H1 (cell line): Measurements from ENCODE around the gene PEX16. TPM values are rescaled to one million over a fixed set of nuclear protein-coding genes. Genes with fewer than 3 reads are reported as not detected.

ENCODE experiments used
- CTCF ChIA-PET: fragments of 300-600 bp; sonication (Branson Sonifier 250); formaldehyde crosslinking; loops from one replicate; lab custom pipeline; 2021; ENCODE audit not compliant: partially characterized antibody; lab: Charles Lee
- POLR2A ChIA-PET: fragments of 300-600 bp; sonication (Branson Sonifier 250); formaldehyde crosslinking; loops from one replicate; lab custom pipeline; 2021; ENCODE audit warnings: inconsistent platforms; ENCODE audit not compliant: partially characterized antibody; lab: Charles Lee
- DNase-seq, 2 experiments: peaks; one replicate each; pipeline versions ENCODE4 v3.0.0 to v3.0.0-alpha.2; 2010 to 2022; ENCODE audit warnings: low spot score in 2 of 2, low read depth in 1 of 2, mixed read lengths in 1 of 2
- FAIRE-seq: peaks from 2 replicates; lab custom pipeline; 2011; peaks lifted over from hg19 to GRCh38; lab: Jason Lieb, UNC
- H2AFZ ChIP-seq: 2 replicates; pipeline ENCODE4 v1.8.1; 2012; ENCODE audit warnings: low read length, inconsistent platforms
- H2AK5ac ChIP-seq: 2 replicates; pipeline ENCODE4 v1.6.1; 2013; ENCODE audit warnings: low read depth, low read length
- H2BK120ac ChIP-seq: replicated peaks from 2 replicates; pipeline ENCODE3; 2013; ENCODE audit warnings: low read depth, low read length, inconsistent platforms
- H2BK12ac ChIP-seq: 2 replicates; pipeline ENCODE4 v1.6.1; 2013; ENCODE audit warnings: low read depth, low read length
- H2BK15ac ChIP-seq: 2 replicates; pipeline ENCODE4 v1.6.1; 2013; ENCODE audit warnings: low read length
- H2BK20ac ChIP-seq: 2 replicates; pipeline ENCODE4 v1.6.1; 2013; ENCODE audit warnings: low read length
- H2BK5ac ChIP-seq: 2 replicates; pipeline ENCODE4 v1.6.1; 2013; ENCODE audit warnings: low read depth, low read length
- H3K14ac ChIP-seq: 2 replicates; pipeline ENCODE4 v1.6.1; 2013; ENCODE audit warnings: inconsistent platforms; ENCODE audit not compliant: insufficient read length
- H3K18ac ChIP-seq: 2 replicates; pipeline ENCODE4 v1.6.1; 2013; ENCODE audit warnings: low read length; ENCODE audit errors: extremely low read depth
- H3K23ac ChIP-seq: 2 replicates; pipeline ENCODE4 v1.6.1; 2013; ENCODE audit warnings: inconsistent platforms; ENCODE audit not compliant: insufficient read length
- H3K23me2 ChIP-seq: 2 replicates; pipeline ENCODE4 v1.6.1; 2013; ENCODE audit warnings: low read depth, low read length
- H3K27ac ChIP-seq: 2 replicates; pipeline ENCODE4 v1.6.1; 2011; ENCODE audit warnings: low read depth, low read length, inconsistent platforms
- H3K27me3 ChIP-seq, 4 experiments: replicated peaks in 1 of 4; 1 replicate in 1 of 4; 2 replicates in 3 of 4; pipeline versions ENCODE4 v1.6.1 to v1.8.1; 2011 to 2013; ENCODE audit warnings: low read length in 3 of 4, mild to moderate bottlenecking in 3 of 4, inconsistent platforms in 2 of 4, mixed read lengths in 2 of 4, moderate library complexity in 1 of 4; ENCODE audit not compliant: control insufficient read depth in 3 of 4, insufficient read depth in 3 of 4; ENCODE audit errors: extremely low read depth in 1 of 4
- H3K36me3 ChIP-seq, 4 experiments: 2 replicates each; pipeline versions ENCODE4 v1.6.1 to v1.8.1; 2011 to 2013; ENCODE audit warnings: mild to moderate bottlenecking in 4 of 4, low read length in 3 of 4, moderate library complexity in 2 of 4, control low read depth in 1 of 4, inconsistent platforms in 1 of 4; ENCODE audit not compliant: insufficient read depth in 4 of 4, control insufficient read depth in 2 of 4
- H3K4ac ChIP-seq: replicated peaks from 2 replicates; pipeline ENCODE3; 2013; ENCODE audit warnings: low read length, low read depth, mixed read lengths, inconsistent platforms; ENCODE audit not compliant: insufficient read length
- H3K4me1 ChIP-seq, 4 experiments: replicated peaks in 1 of 4; 1 replicate in 1 of 4; 2 replicates in 3 of 4; pipeline versions ENCODE4 v1.6.1 to v1.8.1; 2011 to 2013; ENCODE audit warnings: low read length in 3 of 4, inconsistent platforms in 2 of 4, mixed read lengths in 1 of 4; ENCODE audit not compliant: insufficient read depth in 4 of 4, control insufficient read depth in 3 of 4
- H3K4me2 ChIP-seq, 2 experiments: 2 replicates each; pipeline versions ENCODE4 v1.6.1 to v1.8.1; 2011 to 2013; ENCODE audit warnings: low read depth in 2 of 2, low read length in 2 of 2, control low read depth in 1 of 2, inconsistent platforms in 1 of 2, mild to moderate bottlenecking in 1 of 2; ENCODE audit not compliant: insufficient read depth in 1 of 2
- H3K4me3 ChIP-seq, 4 experiments: fragments of 200-600, 300-600 bp in 1 of 4; sonication (generic), shearing (Covaris generic), sonication (Bioruptor Twin) in 1 of 4; 2 replicates each; pipeline versions ENCODE4 v1.5.1 to v1.8.1; 2011 to 2016; ENCODE audit warnings: low read length in 4 of 4, low read depth in 3 of 4, control low read depth in 2 of 4, inconsistent platforms in 2 of 4, mild to moderate bottlenecking in 2 of 4, mixed read lengths in 1 of 4, moderate library complexity in 1 of 4; ENCODE audit not compliant: insufficient read depth in 2 of 4; ENCODE audit errors: extremely low read depth in 1 of 4
- H3K56ac ChIP-seq: replicated peaks from 2 replicates; pipeline ENCODE3; 2013; ENCODE audit warnings: low read depth, mild to moderate bottlenecking, mixed read lengths, low read length, inconsistent platforms; ENCODE audit not compliant: insufficient read length
- H3K79me1 ChIP-seq: 2 replicates; pipeline ENCODE4 v1.6.1; 2013; ENCODE audit warnings: low read depth, low read length, control low read depth
- H3K79me2 ChIP-seq, 2 experiments: 2 replicates each; pipeline versions ENCODE4 v1.6.1 to v1.8.1; 2012 to 2013; ENCODE audit warnings: low read length in 2 of 2, mild to moderate bottlenecking in 2 of 2, inconsistent platforms in 1 of 2; ENCODE audit not compliant: insufficient read depth in 2 of 2, control insufficient read depth in 1 of 2
- H3K9ac ChIP-seq, 4 experiments: replicated peaks in 1 of 4; 1 replicate in 1 of 4; 2 replicates in 3 of 4; pipeline versions ENCODE4 v1.6.1 to v1.8.1; 2011 to 2013; ENCODE audit warnings: low read depth in 3 of 4, low read length in 3 of 4, control low read depth in 2 of 4, mild to moderate bottlenecking in 2 of 4, moderate library complexity in 2 of 4, inconsistent platforms in 1 of 4; ENCODE audit errors: extremely low read depth in 1 of 4
- H3K9me3 ChIP-seq, 2 experiments: 2 replicates each; pipeline versions ENCODE4 v1.6.1 to v1.8.1; 2012 to 2013; ENCODE audit warnings: mild to moderate bottlenecking in 2 of 2, moderate library complexity in 2 of 2, control low read depth in 1 of 2, inconsistent platforms in 1 of 2, low read depth in 1 of 2, low read length in 1 of 2, mixed read lengths in 1 of 2; ENCODE audit not compliant: insufficient read depth in 2 of 2
- H4K20me1 ChIP-seq, 2 experiments: replicated peaks in 1 of 2; 2 replicates each; pipeline versions ENCODE3 to v1.8.1; 2011 to 2013; ENCODE audit warnings: inconsistent platforms in 2 of 2, low read length in 2 of 2, mild to moderate bottlenecking in 1 of 2; ENCODE audit not compliant: insufficient read depth in 2 of 2, control insufficient read depth in 1 of 2
- H4K5ac ChIP-seq: 2 replicates; pipeline ENCODE4 v1.6.1; 2013; ENCODE audit warnings: low read length, low read depth, mixed read lengths, inconsistent platforms; ENCODE audit not compliant: insufficient read length
- H4K8ac ChIP-seq: 2 replicates; pipeline ENCODE4 v1.8.0; 2013; ENCODE audit warnings: mild to moderate bottlenecking, moderate library complexity, low read length, inconsistent platforms; ENCODE audit not compliant: insufficient read depth; ENCODE audit errors: extremely low read depth
- H4K91ac ChIP-seq: replicated peaks from 2 replicates; pipeline ENCODE3; 2013; ENCODE audit warnings: low read length, mixed read lengths, inconsistent platforms; ENCODE audit not compliant: insufficient read length
- BCL11A ChIP-seq, 2 experiments: IDR thresholded peaks; one replicate each; pipeline ENCODE4 v1.6.1; 2011; ENCODE audit warnings: low read depth in 2 of 2, low read length in 2 of 2, mild to moderate bottlenecking in 2 of 2
- CEBPB ChIP-seq: IDR thresholded peaks from 2 replicates; pipeline ENCODE4 v1.6.1; 2012; ENCODE audit warnings: low read depth, low read length
- CTBP2 ChIP-seq: IDR thresholded peaks from 2 replicates; pipeline ENCODE4 v1.7.0; 2011; ENCODE audit warnings: borderline replicate concordance, mild to moderate bottlenecking, moderate library complexity, mixed read lengths, low read length; ENCODE audit not compliant: insufficient read depth, insufficient read length
- FOSL1 ChIP-seq: IDR thresholded peaks from 2 replicates; pipeline ENCODE4 v1.6.1; 2011; ENCODE audit warnings: mild to moderate bottlenecking, low read depth, low read length, moderate library complexity; ENCODE audit not compliant: insufficient read depth
- HDAC6 ChIP-seq: IDR thresholded peaks from one replicate; pipeline ENCODE4 v1.7.1; 2012; ENCODE audit warnings: low read depth, mild to moderate bottlenecking, inconsistent platforms, low read length, moderate library complexity
- KDM1A ChIP-seq: fragments of 200-600, 300-600 bp; sonication (generic); IDR thresholded peaks from 2 replicates; pipeline ENCODE4 v1.7.1; 2016; ENCODE audit warnings: mild to moderate bottlenecking, low read length, borderline replicate concordance
- MAFK ChIP-seq: IDR thresholded peaks from 2 replicates; pipeline ENCODE4 v1.6.1; 2012; ENCODE audit warnings: low read depth, mild to moderate bottlenecking, improper control_type of control experiment, low read length
- SP4 ChIP-seq: IDR thresholded peaks from 2 replicates; pipeline ENCODE4 v1.6.1; 2012; ENCODE audit warnings: low read length, inconsistent platforms
- TAF1 ChIP-seq: IDR thresholded peaks from 2 replicates; pipeline ENCODE4 v1.6.1; 2011; ENCODE audit warnings: mild to moderate bottlenecking, low read depth, low read length
- TAF7 ChIP-seq: optimal IDR thresholded peaks from 2 replicates; pipeline ENCODE3; 2011; ENCODE audit warnings: low read depth, mild to moderate bottlenecking, inconsistent platforms, low read length, moderate library complexity, borderline replicate concordance
- TBP ChIP-seq: IDR thresholded peaks from 2 replicates; pipeline ENCODE4 v1.6.1; 2011; ENCODE audit warnings: low read depth, low read length, improper control_type of control experiment
- WGBS, 2 experiments: shearing (Covaris generic) in 1 of 2; methylation state at CpG; one replicate each; pipeline versions ENCODE4 v1.1.6 to v1.1.7; 2013 to 2015; ENCODE audit warnings: low lambda C conversion rate in 2 of 2, mixed read lengths in 2 of 2, inconsistent platforms in 1 of 2, low coverage in 1 of 2, missing lambda C conversion rate in 1 of 2; ENCODE audit not compliant: insufficient replicate concordance in 2 of 2, insufficient coverage in 1 of 2, insufficient read length in 1 of 2; ENCODE audit errors: extremely low coverage in 1 of 2, missing lambda C conversion rate in 1 of 2; 5-methylcytosine and 5-hydroxymethylcytosine counted together
- polyA plus RNA-seq, 7 experiments: library from polyadenylated mRNA; depleted of rRNA in 3 of 7; stranded (reverse) in 5 of 7; unstranded in 2 of 7; fragments of >200 nt in 5 of 7; fragments of 200-250 nt in 2 of 7; gene quantifications; 1 replicate in 5 of 7; 2 replicates in 1 of 7; 4 replicates in 1 of 7; pipeline versions ENCODE4 v1.2.1 to v1.2.3, GENCODE V29; 2011 to 2013; ENCODE audit warnings: missing spikeins in 2 of 7, mixed read lengths in 2 of 7
- total RNA-seq: library from RNA; stranded (reverse); fragmentation: NEBNext Ultra II Directional; extraction: Animal tissue kit (Norgen Biotek cat#: 25700); gene quantifications from 2 replicates; pipeline ENCODE4 v1.2.1, GENCODE V29; 2021
- TF ChIP-seq, protein P1 (sequence below): IDR thresholded peaks from 2 replicates; pipeline ENCODE4 v1.6.1; 2012; ENCODE audit warnings: inconsistent platforms

The PEX16 gene
- total and polyA plus RNA-seq, 2 of the 8 experiments (the other 6 are each of a cell fraction or from before 2014, with no cell fraction given), result 29.2 to 36.0 TPM

DNA sequence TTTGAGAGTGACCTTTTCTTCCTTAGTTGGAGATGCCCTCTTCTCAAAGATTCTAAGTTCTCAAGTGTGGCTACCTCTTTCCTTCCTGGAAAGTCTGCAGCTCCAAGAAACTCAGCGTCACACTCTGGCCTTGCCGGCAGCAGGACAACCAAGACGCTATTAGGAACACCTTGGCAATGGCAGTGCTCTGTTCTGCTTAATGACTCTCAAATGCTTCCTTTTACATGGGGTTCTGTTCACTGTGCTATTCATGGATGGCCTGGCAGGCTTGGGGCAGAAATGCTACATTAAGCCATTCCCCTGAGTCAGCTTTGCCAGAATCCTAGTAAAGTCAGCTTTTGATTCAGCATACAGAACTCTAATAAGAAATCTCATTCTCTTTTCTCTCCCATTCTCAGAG, 30.7 kb upstream of the PEX16 start:
- no peaks in the 10 kb centered on the region for H3K79me2 ChIP-seq
- H3K27ac ChIP-seq, result no peak overlapping the region
- H2AK5ac ChIP-seq, result no peak overlapping the region
- no peak overlapping the region for H3K4ac ChIP-seq
- H3K79me1 ChIP-seq, result no peaks in the 10 kb centered on the region
- H3K4me1 ChIP-seq, result no peaks in the 10 kb centered on the region
- ChIA-PET CTCF (interaction anchor here (1.1 to 3.6 kb wide), 5 partner anchors 11 to 169 kb away, joined by 3 to 18 read pairs (median 4); no protein-coding TSS in a partner anchor), POLR2A (interaction anchor here (0.9 kb wide), 1 partner anchor 25 kb away, joined by 3 read pairs; no protein-coding TSS in a partner anchor)
- H3K23ac ChIP-seq, result no peak overlapping the region
- no peak overlapping the region for H3K4me3 ChIP-seq
- no peaks in the 10 kb centered on the region for H4K20me1 ChIP-seq
- no peak overlapping the region for H4K8ac ChIP-seq
- H3K9ac ChIP-seq, result no peak overlapping the region
- no peak overlapping the region for H3K56ac ChIP-seq
- no peaks in the 10 kb centered on the region for H3K27me3 ChIP-seq
- DNase-seq, result no peak
- H2BK120ac ChIP-seq, result no peak overlapping the region
- H3K4me2 ChIP-seq, result no peak overlapping the region
- no peak overlapping the region for H2BK5ac ChIP-seq
- no peak overlapping the region for H3K14ac ChIP-seq
- no peak for FAIRE-seq
- H4K91ac ChIP-seq, result no peak overlapping the region
- H3K36me3 ChIP-seq, result peaks cover 0 to 41% (median 29%) of the 10 kb centered on the region in 4 experiments
- H2BK20ac ChIP-seq, result no peak overlapping the region
- H3K23me2 ChIP-seq, result no peaks in the 10 kb centered on the region
- WGBS, 2 experiments, result 96% methylated on average over 3 of the region's 3 CpGs; no CpG with 5 or more reads in 1 of the 2 experiments
- no peak overlapping the region for H3K18ac ChIP-seq
- no peak overlapping the region for H2BK12ac ChIP-seq
- TF ChIP-seq KDM1A (no peak), FOSL1 (no peak), CTBP2 (no peak), SP4 (no peak), CEBPB (no peak), BCL11A (IDR thresholded peaks at IDR 0.05; ENCODE audit: low read depth in 2 of 2, low read length in 2 of 2) (no peak), TAF1 (no peak), TAF7 (no peak), HDAC6 (no peak), TBP (no peak), MAFK (no peak)
- TF ChIP-seq, protein P1, sequence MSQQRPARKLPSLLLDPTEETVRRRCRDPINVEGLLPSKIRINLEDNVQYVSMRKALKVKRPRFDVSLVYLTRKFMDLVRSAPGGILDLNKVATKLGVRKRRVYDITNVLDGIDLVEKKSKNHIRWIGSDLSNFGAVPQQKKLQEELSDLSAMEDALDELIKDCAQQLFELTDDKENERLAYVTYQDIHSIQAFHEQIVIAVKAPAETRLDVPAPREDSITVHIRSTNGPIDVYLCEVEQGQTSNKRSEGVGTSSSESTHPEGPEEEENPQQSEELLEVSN, result no peak
- H2AFZ ChIP-seq, result no peak overlapping the region
- no peak overlapping the region for H2BK15ac ChIP-seq
- H4K5ac ChIP-seq, result no peak overlapping the region
- H3K9me3 ChIP-seq, result no peaks in the 10 kb centered on the region
